SK-N-SH (cell line): Measurements from ENCODE around the gene VASN.

Experiments
- ELF1 ChIP-seq: IDR thresholded peaks from 2 replicates; pipeline ENCODE4 v1.4.0; 2012
- EP300 ChIP-seq, 2 experiments: IDR thresholded peaks; 2 replicates each; pipeline versions ENCODE4 v1.4.0 to v1.6.1; 2012; ENCODE audit warnings: borderline replicate concordance in 1 of 2, low read depth in 1 of 2, low read length in 1 of 2
- EZH2phosphoT487 ChIP-seq: fragments of 200-600 bp; sonication (generic); IDR thresholded peaks from 2 replicates; pipeline ENCODE4 v1.6.1; 2017; ENCODE audit warnings: low read depth, mixed run types, mild to moderate bottlenecking, antibody characterized with exemption, moderate library complexity, borderline replicate concordance
- FOXM1 ChIP-seq: IDR thresholded peaks from 2 replicates; pipeline ENCODE4 v1.4.0; 2012; ENCODE audit warnings: low read depth, mild to moderate bottlenecking
- GABPA ChIP-seq: IDR thresholded peaks from 2 replicates; pipeline ENCODE4 v1.4.0; 2012; ENCODE audit warnings: low read depth, mild to moderate bottlenecking
- JUND ChIP-seq: IDR thresholded peaks from 2 replicates; pipeline ENCODE4 v1.4.0; 2012
- POLR2AphosphoS5 ChIP-seq: IDR thresholded peaks from 2 replicates; pipeline ENCODE4 v1.6.1; 2012; ENCODE audit warnings: low read depth, low read length
- RAD21 ChIP-seq: IDR thresholded peaks from 2 replicates; pipeline ENCODE4 v1.6.1; 2012; ENCODE audit warnings: mild to moderate bottlenecking, low read length
- RCOR1 ChIP-seq: fragments of 150-350 bp; IDR thresholded peaks from 2 replicates; pipeline ENCODE4 v1.6.1; 2017; ENCODE audit warnings: antibody characterized with exemption, low read length
- TCF12 ChIP-seq: IDR thresholded peaks from 2 replicates; pipeline ENCODE4 v1.4.0; 2012
- TF ChIP-seq, protein P1 (sequence below): fragments of 200-600 bp; sonication (generic); IDR thresholded peaks from 2 replicates; pipeline ENCODE4 v1.6.1; 2017; ENCODE audit warnings: antibody characterized with exemption, mild to moderate bottlenecking, moderate library complexity
- TF ChIP-seq, protein P2 (sequence below): IDR thresholded peaks from 2 replicates; pipeline ENCODE4; 2012
- TF ChIP-seq, protein P3 (sequence below): IDR thresholded peaks from 2 replicates; pipeline ENCODE4 v1.4.0; 2012; ENCODE audit warnings: low read depth, borderline replicate concordance
- TF ChIP-seq, protein P4 (sequence below): IDR thresholded peaks from 2 replicates; pipeline ENCODE4 v1.4.0; 2012; ENCODE audit warnings: low read depth, borderline replicate concordance

DNA sequence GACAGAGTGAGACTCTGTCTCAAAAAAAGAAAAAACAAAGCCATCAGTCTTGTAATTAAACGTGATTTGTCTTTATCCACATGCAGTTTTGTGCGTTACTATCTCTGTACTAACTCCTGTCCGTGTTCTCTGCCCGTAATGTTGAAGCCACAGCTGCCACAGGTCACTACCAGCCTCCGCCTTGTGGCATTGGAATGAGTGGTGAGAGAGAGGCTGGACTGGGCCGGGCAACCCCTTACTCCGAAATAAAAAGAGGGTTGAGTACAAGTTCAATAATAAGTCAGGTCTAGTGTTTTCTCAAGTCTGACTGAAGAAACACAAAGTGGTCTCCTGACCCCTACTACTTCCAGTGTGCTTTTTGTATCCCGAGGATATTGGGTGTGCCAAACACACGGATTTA is 59.4 kb downstream of the VASN start:
- TF ChIP-seq, protein P1, sequence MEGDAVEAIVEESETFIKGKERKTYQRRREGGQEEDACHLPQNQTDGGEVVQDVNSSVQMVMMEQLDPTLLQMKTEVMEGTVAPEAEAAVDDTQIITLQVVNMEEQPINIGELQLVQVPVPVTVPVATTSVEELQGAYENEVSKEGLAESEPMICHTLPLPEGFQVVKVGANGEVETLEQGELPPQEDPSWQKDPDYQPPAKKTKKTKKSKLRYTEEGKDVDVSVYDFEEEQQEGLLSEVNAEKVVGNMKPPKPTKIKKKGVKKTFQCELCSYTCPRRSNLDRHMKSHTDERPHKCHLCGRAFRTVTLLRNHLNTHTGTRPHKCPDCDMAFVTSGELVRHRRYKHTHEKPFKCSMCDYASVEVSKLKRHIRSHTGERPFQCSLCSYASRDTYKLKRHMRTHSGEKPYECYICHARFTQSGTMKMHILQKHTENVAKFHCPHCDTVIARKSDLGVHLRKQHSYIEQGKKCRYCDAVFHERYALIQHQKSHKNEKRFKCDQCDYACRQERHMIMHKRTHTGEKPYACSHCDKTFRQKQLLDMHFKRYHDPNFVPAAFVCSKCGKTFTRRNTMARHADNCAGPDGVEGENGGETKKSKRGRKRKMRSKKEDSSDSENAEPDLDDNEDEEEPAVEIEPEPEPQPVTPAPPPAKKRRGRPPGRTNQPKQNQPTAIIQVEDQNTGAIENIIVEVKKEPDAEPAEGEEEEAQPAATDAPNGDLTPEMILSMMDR: no peak
- TF ChIP-seq RCOR1 (no peak), GABPA (no peak), POLR2AphosphoS5 (no peak), TCF12 (no peak), JUND (no peak), FOXM1 (no peak), EZH2phosphoT487 (no peak), RAD21 (no peak), EP300 (IDR thresholded peaks at IDR 0.05; ENCODE audit: borderline replicate concordance in 1 of 2, low read depth in 1 of 2, low read length in 1 of 2) (no peak), ELF1 (no peak)
- TF ChIP-seq, protein P2, sequence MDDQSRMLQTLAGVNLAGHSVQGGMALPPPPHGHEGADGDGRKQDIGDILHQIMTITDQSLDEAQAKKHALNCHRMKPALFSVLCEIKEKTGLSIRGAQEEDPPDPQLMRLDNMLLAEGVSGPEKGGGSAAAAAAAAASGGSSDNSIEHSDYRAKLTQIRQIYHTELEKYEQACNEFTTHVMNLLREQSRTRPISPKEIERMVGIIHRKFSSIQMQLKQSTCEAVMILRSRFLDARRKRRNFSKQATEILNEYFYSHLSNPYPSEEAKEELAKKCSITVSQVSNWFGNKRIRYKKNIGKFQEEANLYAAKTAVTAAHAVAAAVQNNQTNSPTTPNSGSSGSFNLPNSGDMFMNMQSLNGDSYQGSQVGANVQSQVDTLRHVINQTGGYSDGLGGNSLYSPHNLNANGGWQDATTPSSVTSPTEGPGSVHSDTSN: no peak
- TF ChIP-seq, protein P3, sequence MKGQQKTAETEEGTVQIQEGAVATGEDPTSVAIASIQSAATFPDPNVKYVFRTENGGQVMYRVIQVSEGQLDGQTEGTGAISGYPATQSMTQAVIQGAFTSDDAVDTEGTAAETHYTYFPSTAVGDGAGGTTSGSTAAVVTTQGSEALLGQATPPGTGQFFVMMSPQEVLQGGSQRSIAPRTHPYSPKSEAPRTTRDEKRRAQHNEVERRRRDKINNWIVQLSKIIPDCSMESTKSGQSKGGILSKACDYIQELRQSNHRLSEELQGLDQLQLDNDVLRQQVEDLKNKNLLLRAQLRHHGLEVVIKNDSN: no peak
- TF ChIP-seq, protein P4, sequence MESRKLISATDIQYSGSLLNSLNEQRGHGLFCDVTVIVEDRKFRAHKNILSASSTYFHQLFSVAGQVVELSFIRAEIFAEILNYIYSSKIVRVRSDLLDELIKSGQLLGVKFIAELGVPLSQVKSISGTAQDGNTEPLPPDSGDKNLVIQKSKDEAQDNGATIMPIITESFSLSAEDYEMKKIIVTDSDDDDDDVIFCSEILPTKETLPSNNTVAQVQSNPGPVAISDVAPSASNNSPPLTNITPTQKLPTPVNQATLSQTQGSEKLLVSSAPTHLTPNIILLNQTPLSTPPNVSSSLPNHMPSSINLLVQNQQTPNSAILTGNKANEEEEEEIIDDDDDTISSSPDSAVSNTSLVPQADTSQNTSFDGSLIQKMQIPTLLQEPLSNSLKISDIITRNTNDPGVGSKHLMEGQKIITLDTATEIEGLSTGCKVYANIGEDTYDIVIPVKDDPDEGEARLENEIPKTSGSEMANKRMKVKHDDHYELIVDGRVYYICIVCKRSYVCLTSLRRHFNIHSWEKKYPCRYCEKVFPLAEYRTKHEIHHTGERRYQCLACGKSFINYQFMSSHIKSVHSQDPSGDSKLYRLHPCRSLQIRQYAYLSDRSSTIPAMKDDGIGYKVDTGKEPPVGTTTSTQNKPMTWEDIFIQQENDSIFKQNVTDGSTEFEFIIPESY: no peak
